ENCODE measurements around the gene C20orf141. TPM values are rescaled to one million over a fixed set of nuclear protein-coding genes. Genes with fewer than 3 reads are reported as not detected.

Gene C20orf141
- total RNA-seq, 6 donors from 2014 or later = not detected

DNA sequence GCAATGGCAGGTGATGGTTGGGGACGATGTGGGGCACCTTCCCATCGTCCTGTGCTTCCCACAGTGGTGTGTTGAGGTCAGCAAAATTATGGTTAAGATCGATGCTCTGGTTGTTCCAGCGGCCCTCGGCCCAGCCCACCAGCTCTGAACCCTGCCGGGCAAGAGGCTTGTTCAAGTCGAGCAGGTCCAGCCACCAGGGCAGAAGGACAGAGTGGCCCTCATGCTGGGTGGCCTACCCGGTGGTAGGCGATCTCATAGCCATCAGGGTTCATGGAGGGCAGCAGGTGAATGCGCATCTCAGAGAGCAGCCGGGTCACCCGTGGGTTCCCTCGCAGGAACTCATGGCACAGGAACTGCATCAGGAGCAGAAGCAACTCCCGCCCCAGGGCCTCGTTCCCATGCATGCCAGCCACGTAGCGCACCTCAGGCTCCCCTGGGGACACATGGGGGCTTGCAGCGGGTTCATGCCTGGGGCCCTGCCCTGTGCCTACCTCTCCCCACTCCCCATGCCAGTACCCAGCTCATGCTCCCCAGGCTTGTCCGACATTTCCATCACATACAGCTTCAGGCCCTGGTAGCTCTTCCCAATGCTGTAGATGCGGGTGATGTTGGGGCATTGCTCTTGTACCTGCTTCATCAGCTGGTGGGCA, 18.7 kb upstream of the C20orf141 start:
- H3K27me3 ChIP-seq = peaks cover 0 to 23% (median 9%) of the 10 kb centered on the region in 4 donors
- no peak for ATAC-seq (ENCODE audit: low FRiP score in 2 of 2)
- peak in 1 of 2 donors; percentile 60 for DNase-seq
- 92 to 96% methylated on average over 9 to 20 of the region's 20 CpGs for WGBS, 2 donors
- no peaks in the 10 kb centered on the region for H3K36me3 ChIP-seq
- H3K4me1 ChIP-seq = peaks cover 12 to 18% (median 17%) of the 10 kb centered on the region in 4 donors
- TF ChIP-seq EP300 (IDR thresholded peaks at IDR 0.05) = no peak
- no peak for TF ChIP-seq POLR2A (IDR thresholded peaks at IDR 0.05)
- TF ChIP-seq, protein P1, sequence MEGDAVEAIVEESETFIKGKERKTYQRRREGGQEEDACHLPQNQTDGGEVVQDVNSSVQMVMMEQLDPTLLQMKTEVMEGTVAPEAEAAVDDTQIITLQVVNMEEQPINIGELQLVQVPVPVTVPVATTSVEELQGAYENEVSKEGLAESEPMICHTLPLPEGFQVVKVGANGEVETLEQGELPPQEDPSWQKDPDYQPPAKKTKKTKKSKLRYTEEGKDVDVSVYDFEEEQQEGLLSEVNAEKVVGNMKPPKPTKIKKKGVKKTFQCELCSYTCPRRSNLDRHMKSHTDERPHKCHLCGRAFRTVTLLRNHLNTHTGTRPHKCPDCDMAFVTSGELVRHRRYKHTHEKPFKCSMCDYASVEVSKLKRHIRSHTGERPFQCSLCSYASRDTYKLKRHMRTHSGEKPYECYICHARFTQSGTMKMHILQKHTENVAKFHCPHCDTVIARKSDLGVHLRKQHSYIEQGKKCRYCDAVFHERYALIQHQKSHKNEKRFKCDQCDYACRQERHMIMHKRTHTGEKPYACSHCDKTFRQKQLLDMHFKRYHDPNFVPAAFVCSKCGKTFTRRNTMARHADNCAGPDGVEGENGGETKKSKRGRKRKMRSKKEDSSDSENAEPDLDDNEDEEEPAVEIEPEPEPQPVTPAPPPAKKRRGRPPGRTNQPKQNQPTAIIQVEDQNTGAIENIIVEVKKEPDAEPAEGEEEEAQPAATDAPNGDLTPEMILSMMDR (IDR thresholded peaks at IDR 0.05) = no peak
- no peak for TF ChIP-seq POLR2AphosphoS5 (IDR thresholded peaks at IDR 0.05)
- H3K9me3 ChIP-seq = no peaks in the 10 kb centered on the region
- no peak overlapping the region for H3K4me3 ChIP-seq
- H3K27ac ChIP-seq = no peak overlapping the region

DNA sequence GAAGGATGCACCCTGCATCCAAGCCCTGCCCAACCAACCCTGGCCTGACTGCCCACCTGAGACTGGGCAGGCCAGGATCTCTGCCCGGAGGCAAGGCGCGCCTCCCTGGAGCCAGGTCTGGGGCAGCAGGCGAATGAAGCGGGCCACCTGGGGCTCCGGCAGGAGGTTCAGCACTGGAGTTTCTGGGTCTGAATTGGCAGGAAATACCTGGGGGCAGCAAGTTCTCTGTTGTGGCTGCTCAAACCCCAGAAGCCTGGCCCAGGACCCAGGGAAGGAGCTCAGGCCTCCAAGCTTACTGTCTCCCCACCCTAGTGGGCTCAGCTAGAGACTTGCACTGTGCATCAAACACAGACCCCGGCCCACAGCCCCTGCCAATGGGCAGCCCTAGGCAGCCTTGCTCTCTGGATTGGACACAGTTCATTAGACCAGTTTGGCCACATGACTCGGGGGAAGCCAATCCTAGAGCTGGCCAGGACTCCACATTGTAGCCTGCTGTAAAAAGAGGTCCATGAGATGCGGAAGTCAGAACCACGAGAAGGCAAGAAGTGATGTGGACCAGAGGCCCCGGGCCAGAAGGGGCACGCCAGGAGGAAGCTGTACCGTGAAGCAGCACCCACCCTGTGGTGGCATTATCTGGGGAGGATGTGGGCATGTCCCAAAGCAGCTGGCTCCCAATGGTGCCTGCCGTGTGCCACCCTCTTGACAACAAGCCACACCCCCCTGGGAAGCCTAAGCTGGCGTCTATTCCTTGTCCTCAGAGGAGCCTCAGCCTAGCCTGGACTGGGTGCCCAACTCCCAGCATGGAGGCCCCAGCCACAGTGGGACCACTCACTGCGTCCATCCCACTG, 17.4 kb upstream of the C20orf141 start:
- Histone ChIP-seq H3K4me3 (no peak overlapping the region), H3K4me1 (peaks cover 14 to 21% (median 18%) of the 10 kb centered on the region in 4 donors), H3K9me3 (no peaks in the 10 kb centered on the region), H3K27ac (no peak overlapping the region), H3K36me3 (no peaks in the 10 kb centered on the region), H3K27me3 (peaks cover 0 to 27% (median 9%) of the 10 kb centered on the region in 4 donors)
- ATAC-seq (ENCODE audit: low FRiP score in 2 of 2) = no peak
- peak in 1 of 2 donors; percentile 45 for DNase-seq
- TF ChIP-seq POLR2A (IDR thresholded peaks at IDR 0.05) (no peak), POLR2AphosphoS5 (IDR thresholded peaks at IDR 0.05) (no peak), EP300 (IDR thresholded peaks at IDR 0.05) (no peak)
- TF ChIP-seq, protein P1 (IDR thresholded peaks at IDR 0.05) = no peak
- 83 to 84% methylated on average over 13 to 16 of the region's 16 CpGs for WGBS, 2 donors

DNA sequence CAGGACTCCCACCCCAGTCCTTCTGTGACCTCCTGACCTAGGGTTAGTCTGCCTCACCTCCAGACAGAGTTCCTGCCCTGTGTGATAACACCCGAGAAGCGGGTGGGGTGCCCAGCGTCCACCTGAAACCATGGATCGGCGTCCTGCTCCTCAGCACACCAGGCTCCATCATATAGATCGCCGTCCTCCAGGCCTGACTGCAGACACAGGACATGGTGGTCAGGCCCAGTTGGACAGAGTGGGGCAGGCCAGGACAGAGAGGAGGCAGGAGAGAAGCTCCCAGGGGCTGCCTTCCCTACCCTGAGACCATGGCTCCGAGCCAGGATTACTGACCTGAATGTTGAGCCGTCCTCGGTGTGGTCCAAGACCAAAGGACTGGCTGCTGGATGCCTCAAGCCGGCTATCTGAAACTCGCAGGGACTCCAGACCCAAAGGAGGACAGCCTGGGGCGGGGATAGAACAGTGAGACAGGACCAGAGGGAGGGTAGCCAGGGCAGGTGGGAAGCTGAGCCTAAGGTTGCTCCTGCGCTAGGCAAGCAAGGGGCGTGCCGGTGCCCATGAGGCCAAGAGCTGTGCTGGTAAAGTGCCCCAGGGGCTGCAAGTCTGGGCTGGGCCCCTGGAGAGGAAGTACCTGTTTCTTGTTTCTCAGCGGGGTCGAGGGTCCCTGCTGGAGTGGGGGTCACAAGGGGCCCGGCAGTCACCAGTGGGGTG, 16.5 kb upstream of the C20orf141 start:
- Histone ChIP-seq H3K9me3 (no peaks in the 10 kb centered on the region), H3K36me3 (no peaks in the 10 kb centered on the region), H3K4me1 (peaks cover 14 to 21% (median 18%) of the 10 kb centered on the region in 4 donors), H3K4me3 (no peak overlapping the region), H3K27me3 (peaks cover 0 to 27% (median 9%) of the 10 kb centered on the region in 4 donors), H3K27ac (no peak overlapping the region)
- DNase-seq (peak in 1 of 2 donors; percentile 57), ATAC-seq (ENCODE audit: low FRiP score in 2 of 2) (no peak)
- TF ChIP-seq, protein P1 (IDR thresholded peaks at IDR 0.05) = no peak
- TF ChIP-seq EP300 (IDR thresholded peaks at IDR 0.05) = no peak
- 90 to 92% methylated on average over 16 to 19 of the region's 19 CpGs for WGBS, 2 donors

DNA sequence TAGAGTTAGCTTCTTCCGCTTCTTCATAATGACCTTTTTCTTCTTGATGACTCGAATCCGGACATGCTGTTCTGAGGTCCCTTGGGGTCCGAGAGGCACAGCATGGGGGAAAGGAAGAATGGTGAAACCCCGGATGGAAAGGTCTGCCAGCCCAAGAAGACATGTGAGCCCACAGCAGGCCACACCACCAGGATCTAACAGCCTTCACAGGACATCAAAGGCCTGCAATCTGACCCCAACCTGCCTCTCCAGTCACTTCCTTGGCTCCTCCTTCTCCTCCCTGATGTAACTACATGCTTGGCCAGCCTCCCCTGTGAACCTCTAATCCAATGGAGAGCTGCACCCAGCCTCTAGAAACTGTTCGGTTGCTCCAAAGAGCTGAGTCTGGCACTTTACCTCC, 16.0 kb upstream of the C20orf141 start:
- Histone ChIP-seq H3K27ac (no peak overlapping the region), H3K36me3 (no peaks in the 10 kb centered on the region), H3K4me3 (no peak overlapping the region), H3K9me3 (no peaks in the 10 kb centered on the region), H3K27me3 (peaks cover 0 to 27% (median 9%) of the 10 kb centered on the region in 4 donors), H3K4me1 (peaks cover 14 to 21% (median 18%) of the 10 kb centered on the region in 4 donors)
- WGBS, 2 donors = 72 to 84% methylated on average over 4 to 6 of the region's 6 CpGs
- no peak for TF ChIP-seq EP300 (IDR thresholded peaks at IDR 0.05)
- TF ChIP-seq POLR2A (IDR thresholded peaks at IDR 0.05) = no peak
- TF ChIP-seq, protein P1 (IDR thresholded peaks at IDR 0.05) = no peak
- no peak for TF ChIP-seq POLR2AphosphoS5 (IDR thresholded peaks at IDR 0.05)
- DNase-seq = no peak
- no peak for ATAC-seq (ENCODE audit: low FRiP score in 2 of 2)
